HG02678 (cell line): ENCODE data around the gene CLIC3.

Experiments
- ATAC-seq: cut with Tn5 transposase; IDR thresholded peaks from one replicate; pipeline ENCODE4 v1.9.1; 2021; ENCODE audit warnings: mild to moderate bottlenecking, moderate library complexity; ENCODE audit not compliant: unreplicated experiment

The CLIC3 gene

DNA sequence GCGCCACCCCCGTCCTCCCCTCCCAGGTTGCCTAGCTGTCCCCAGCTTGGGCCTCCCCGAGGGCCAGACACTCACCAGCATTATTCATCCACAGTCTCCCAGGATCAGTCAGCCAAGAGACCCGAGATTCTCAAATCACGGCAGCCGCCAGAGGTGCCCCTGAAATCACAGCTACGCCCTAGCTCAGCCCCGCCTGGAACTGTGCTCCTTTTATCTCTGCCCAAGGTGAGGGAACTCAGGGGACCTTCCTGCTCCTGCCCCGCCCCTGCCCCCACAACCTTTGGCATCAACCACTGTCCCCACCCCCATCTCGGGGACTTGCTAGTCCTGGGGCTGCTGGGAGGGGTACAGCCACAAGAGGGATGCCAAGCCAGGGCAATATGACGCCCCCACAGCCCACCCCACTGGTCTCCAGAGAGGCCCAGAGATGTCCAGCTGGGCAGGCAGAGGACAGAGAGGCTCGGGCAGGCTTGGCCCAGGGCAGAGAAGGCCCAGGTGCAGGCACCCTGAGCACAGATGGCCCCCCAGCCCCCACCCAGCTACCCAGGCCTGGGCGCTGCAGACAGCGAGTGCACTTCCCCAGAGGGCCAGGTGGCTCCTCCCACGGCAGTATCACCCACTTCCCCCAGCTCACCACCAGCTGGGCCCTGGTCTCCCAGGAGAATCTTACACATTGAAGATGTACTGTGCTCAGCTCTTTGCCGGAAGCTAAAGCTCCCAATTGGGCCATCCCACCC is 35.7 kb upstream of the CLIC3 start, which contains the start of gene FUT7:
TSS of gene FUT7 (minus strand) at position 185 of the 737 bp plus-strand sequence. CDS start at position 88, 97 bp downstream.
- no peak for ATAC-seq

DNA sequence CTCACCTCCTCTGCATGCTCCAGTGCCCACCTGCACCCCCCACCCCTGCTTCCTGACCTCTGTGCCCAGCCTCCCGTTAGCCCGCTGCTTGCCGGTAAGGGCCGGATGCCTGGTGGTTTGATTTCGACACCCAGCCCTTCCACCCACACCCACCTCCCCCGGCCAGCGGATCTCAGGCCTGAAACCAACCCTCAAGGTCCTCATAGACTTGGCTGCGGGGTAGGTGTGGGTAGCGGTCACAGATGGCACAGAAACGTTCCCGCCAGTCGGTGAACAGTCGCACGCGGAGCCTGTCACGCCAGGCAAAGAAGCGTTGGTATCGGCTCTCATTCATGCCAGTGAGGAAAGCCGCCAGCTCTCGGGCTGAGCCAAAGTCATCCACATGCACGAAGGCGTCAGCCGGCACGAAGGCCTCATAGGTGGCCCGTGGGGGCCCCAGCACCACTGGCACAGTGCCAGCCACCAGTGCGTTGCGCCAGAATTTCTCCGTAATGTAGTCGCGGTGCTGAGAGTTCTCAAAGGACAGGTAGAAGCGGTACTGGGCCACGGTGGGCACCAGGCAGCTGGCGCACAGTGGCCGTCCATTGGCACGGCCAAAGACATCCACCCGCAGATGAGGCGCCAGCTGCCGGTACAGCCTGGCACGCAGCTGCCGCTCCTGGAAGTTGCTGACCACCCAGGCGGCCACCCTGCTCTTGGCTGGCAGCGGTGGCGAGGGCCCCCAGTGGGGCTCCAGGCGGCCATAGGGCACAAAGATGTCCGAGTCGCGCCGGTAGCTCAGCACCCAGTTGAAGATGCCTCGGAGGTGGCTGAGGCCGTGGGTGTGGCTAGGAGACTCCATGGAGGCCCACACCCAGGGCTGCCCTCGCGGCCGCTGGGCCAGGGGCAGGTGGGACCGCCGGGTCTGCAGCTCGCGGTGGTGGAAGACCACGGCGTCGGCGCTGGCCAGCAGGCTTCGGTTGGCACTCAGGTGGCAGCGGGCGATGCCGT is 34.5 kb upstream of the CLIC3 start:
- no peak for ATAC-seq

DNA sequence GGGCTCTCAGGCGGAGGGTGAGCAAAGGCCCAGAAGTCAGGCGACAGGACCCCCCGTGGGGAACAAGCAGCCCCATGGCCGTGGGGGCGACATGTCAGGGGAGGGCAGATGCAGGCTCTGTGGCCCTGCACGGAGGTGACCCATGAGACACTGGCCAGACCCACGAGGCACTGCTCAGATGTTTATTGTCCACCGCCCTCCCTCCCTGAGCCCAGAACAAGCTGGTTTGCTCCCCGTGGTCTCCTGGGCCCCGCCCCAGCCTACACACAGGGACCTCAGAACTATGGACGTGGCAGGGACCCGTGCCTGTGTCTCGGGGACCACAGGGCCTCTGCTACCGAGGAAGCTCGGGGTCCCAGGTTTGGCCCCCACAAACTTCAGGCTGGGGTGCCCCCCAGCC is 33.6 kb upstream of the CLIC3 start:
- no peak for ATAC-seq

- no peak for ATAC-seq
Observed at GRCh38 chr9:137029058-137029936, 32.9 kb upstream of the CLIC3 start.

DNA sequence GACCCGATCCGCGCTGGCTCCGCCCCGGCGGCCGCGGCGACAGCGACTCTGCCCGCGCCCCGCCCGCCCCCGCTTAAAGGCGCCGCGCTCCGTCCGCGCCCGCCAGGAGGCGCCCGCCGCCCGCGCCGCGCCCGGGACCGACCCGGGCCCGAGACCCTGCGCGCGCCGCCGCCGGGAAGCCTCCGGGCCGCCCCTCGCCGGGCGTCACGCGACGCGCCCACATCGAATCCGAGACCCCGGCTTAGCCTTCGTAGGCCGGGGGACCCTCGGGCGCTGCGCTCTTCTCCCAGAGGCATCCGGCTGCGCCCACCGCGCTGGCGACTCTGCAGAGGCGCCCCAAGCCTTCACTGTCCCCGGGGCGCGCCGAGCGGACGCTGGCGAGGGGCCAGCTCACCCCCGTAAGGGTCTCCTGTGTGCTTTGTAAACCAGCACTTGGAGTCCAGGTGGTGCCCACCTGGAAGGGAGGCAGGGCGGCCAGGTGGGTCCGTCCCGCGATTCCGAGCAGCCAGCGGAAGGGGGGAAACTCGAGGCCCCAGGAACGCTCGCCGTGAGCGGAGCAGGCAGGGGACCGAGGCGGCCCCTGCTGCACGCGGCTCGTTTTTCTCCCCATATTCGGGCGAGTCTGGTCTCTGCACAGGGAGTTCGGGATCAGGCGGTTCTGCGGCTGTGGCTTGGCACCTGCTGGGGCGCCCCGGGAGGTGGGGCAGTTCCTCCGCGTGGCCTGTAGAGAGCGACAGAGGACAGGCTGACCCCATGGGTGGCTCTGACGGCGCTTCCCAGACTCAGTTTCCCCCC is 32.1 kb upstream of the CLIC3 start:
- peak; percentile 54 for ATAC-seq

DNA sequence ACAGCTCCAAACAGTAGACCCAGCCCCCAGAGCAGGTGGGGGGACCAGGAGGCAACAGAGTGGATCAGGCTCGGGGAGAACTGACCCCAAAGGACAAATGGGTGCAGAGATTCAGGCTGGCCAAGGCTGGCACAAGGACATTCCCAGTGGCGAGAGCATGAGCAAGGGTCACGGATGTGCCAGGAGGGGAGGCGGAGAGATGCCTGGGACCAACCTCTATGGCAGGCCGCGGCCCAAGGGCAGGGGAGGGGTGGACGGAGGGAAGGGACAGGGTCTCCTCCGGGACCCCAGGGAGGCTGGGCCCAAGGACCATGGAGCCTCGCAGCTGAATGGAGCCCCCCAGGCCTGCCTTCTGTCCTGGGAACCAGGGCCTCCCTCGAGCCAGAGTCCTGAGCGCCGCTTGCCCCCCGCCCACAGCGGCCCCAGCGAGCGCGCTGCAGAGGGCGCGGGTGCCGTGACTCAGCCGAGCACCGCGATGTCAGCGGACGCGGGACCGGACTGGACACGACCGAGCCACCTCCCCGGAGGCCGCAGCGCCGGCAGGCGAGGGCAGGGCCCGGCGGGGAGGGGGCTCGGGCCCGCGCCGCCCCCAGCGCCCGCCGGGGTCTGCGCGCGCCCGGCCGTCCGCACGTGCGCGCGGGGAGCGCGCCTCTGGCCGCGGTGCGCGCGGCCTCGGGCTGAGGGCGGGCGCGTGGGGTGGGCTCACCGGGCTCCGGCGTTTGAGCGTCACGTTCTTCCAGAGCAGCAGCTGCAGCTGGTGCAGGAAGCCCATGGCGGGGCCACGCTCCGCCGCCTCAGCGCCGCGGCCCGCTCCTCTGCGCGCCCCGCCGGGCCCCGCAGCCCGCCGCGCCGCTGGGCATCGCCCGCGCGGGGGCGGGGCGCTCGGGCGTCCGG is 31.2 kb upstream of the CLIC3 start, which contains the start of gene ABCA2:
TSS of gene ABCA2 (minus strand) at position 869 of the 894 bp plus-strand sequence. CDS start at position 772, 97 bp downstream.
- no peak for ATAC-seq

GRCh38 chr9:137026828-137027227 is 30.5 kb upstream of the CLIC3 start:
- no peak for ATAC-seq

DNA sequence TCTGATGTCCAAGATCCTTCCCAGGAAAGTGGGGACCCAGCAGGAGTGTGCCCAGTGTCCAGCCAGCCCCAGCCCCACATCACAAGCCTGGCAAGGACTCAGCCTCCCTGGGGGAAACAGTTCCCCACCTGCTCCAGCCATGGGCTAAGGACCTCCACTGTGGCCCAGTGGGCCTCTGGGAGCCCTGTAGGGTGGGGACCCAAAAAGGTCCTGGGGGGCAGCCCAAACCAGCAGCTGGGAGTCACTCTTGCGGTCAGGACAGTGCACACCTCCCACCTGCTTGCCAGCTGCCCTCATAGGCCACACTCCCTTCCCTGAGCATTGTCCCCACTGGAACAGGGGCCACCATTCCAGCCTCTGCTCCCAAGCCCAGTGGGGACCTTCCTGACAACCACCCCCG is 30.0 kb upstream of the CLIC3 start:
- no peak for ATAC-seq

GRCh38 chr9:137025517-137025966 is 29.2 kb upstream of the CLIC3 start:
- no peak for ATAC-seq

- ATAC-seq, result no peak
Observed at GRCh38 chr9:137023583-137023991, 27.2 kb upstream of the CLIC3 start.

GRCh38 chr9:137023157-137023556 is 26.8 kb upstream of the CLIC3 start:
- no peak for ATAC-seq

DNA sequence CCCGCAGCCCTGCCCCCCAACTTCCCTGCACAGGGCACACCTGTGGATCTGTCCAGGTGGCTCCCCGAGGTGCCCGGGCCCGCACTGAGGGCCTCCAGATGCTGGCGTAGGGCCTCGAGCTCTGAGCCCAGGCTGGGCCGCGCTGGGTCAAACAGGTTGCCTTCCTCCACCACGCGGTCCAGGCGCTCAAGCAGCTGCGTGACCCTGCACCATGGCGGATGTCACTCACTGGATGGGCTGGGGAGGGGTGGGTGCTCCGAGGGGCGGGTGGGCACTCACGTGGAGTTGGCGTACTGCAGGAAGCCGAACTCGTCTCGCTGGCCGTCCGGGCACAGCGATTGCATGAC is 26.3 kb upstream of the CLIC3 start:
- ATAC-seq, result no peak

- no peak for ATAC-seq
Observed at GRCh38 chr9:137021979-137022661, 25.8 kb upstream of the CLIC3 start.

DNA sequence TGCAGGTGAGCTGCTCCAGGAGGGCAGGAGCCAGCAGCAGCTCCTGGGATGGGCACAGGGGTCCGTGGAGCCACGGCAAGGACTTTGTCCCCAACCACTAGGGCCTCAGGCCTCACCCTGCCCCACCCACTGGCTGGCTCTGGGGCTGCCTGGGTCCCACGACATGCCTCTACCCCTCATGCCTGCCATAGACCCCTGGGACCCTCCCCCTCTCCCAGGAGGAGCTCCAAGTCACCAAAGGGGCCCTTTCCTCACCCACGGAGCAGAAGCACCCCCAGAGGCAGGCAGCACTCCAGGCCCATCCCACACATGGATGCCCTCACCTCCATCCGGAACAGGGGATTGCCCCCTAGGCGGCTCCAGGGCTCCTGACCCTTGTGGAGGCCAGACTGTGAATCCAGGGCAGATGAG is 25.2 kb upstream of the CLIC3 start:
- no peak for ATAC-seq

GRCh38 chr9:137020771-137021567 is 24.6 kb upstream of the CLIC3 start:
- ATAC-seq, result no peak

- no peak for ATAC-seq
Observed at GRCh38 chr9:137019891-137020683, 23.7 kb upstream of the CLIC3 start.
